Fibroblast of skin of right biceps (primary cell): ENCODE results near the gene LIPG.
A peak's percentile ranks its signal among the peaks of the same experiment; 100 is the strongest.

ENCODE experiments used
- DNase-seq: peaks from one replicate; pipeline ENCODE4 v3.0.0-alpha.2; 2013

Gene LIPG

GRCh38 chr18:49546719-49547273 is 15.1 kb upstream of the LIPG start:
- DNase-seq: no peak

DNA sequence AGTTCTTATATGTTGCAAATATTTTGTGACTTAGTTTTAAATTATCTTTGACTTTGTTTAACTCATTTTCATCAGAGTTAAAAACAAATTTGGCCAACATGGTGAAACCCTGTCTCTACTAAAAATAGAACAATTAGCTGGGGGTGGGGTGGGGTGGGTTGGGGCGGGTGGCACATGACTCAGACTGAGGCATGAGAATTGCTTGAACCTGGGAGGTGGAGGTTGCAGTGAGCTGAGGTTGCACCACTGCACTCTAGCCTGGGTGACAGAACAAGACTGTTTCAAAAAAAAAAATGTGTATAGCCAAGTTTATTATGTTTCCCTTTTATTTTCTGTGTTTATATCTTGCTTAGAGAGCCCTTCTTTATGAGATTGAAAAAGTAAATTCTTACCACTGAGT is 14.2 kb upstream of the LIPG start:
- DNase-seq: peak; percentile 34

- peak; percentile 55 for DNase-seq
Observed at GRCh38 chr18:49548229-49548636, 13.6 kb upstream of the LIPG start.

DNA sequence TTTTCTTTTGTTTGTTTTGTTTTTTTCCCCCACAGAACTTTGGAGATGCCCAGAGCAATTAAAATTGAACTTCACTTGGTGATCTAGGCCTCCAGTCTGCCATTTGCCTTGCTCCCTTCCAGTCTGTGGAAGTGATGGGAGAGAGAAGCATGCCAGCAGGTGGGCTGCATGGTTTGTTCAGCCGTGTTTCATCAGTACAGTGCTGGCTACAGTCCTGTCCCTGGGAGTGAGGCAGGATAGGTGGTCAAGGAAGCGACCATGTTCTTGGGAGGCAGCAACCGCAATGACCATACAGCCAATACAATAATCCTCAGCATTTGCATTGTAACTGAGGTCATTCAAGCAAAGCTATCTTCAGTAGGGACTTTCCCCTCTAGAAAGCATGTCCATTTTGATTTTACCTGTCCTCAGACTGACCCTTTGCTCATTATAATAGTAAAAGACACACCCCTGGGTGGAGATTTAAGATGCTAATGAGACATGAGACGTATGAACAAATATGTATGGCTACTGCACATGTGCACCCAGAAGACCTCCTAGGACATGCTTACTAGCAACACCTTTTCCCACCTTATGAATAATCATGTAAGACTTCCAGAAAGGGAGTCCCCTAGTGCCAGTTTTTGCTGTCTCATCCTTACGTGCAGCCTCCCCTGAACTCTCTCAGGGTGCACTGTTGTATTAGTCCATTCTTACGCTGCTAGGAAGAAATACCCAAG is 11.1 kb upstream of the LIPG start:
- no peak for DNase-seq

- DNase-seq: no peak
Observed at GRCh38 chr18:49553003-49553402, 8.9 kb upstream of the LIPG start.

DNA sequence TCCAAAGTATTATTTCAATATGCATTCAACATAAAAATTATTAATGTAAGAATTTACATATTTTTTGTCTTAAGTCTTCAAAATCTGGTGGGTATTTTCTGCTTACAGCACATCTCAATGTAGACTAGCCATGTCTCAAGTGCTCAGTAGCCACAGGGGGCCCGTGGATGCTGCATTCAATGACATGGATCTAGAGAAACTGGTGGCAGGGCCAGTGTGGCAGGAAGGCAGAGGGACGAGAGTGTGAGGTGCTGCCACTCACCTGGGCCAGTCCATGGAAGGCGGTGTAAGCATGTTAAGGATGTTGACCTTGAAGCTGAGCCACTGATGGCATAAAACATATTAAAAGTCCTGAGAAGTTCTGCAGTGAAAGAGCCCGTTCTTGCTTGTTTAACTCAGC is 6.2 kb upstream of the LIPG start:
- no peak for DNase-seq

- no peak for DNase-seq
Observed at GRCh38 chr18:49558356-49558755, 3.5 kb upstream of the LIPG start.

GRCh38 chr18:49559326-49559931 is 2.4 kb upstream of the LIPG start:
- peak; percentile 46 for DNase-seq

GRCh38 chr18:49560277-49560623 is 1.6 kb upstream of the LIPG start:
- no peak for DNase-seq

GRCh38 chr18:49560624-49561288 is 1.1 kb upstream of the LIPG start:
- no peak for DNase-seq

DNA sequence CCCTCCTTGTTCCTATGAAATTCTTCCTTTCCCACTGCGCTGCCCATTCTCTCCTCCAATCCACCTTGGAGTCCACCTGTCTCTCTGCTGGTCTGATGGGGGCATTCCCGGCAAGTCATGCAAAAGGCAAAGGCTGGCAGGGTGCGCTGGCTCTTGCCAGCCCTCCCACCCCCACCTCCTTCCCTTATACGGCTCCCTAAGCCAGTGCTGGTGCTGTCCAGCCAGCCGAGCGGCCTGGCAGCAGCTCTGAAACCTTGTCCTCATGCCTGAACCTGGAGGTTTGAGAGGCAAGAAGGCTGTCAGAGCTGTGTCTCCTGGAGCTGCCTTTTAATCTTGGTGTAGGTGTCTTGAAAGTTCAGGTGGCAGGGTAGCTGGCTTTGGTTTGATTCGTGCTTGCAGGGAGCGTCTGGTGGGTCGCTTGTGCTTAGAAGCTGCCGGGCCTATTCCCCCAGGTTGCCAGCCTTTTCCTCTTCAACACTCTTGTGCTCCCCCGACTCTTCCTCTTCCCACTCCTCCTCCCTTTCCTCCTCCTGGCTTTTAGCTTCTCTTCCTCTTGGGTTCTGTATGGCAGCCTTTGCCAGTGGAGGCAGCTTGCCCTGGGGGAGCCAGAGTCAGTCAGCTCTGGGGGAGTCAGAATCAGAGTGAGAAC is 748 bp downstream of the LIPG start:
- no peak for DNase-seq

DNA sequence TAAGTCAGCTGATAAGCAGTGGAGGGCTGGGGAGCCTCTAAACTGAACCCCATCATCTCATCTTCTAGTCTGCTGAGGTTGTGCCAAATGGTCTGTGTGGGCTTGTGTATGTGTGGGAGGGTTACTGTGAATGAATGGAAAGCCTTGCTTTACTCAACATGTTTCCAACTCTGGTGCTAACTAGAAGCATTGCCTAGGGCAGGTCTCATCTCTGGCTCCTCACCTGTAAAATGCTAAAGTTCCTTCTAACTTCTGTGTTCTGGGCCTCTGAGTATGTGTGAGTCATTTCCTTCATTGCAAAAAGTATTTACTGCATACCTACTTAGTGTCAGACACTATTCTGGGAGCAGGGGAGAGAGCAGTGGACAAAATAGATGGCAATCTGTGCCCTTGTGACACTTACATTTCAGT is 1.3 kb downstream of the LIPG start:
- peak; percentile 32 for DNase-seq

DNA sequence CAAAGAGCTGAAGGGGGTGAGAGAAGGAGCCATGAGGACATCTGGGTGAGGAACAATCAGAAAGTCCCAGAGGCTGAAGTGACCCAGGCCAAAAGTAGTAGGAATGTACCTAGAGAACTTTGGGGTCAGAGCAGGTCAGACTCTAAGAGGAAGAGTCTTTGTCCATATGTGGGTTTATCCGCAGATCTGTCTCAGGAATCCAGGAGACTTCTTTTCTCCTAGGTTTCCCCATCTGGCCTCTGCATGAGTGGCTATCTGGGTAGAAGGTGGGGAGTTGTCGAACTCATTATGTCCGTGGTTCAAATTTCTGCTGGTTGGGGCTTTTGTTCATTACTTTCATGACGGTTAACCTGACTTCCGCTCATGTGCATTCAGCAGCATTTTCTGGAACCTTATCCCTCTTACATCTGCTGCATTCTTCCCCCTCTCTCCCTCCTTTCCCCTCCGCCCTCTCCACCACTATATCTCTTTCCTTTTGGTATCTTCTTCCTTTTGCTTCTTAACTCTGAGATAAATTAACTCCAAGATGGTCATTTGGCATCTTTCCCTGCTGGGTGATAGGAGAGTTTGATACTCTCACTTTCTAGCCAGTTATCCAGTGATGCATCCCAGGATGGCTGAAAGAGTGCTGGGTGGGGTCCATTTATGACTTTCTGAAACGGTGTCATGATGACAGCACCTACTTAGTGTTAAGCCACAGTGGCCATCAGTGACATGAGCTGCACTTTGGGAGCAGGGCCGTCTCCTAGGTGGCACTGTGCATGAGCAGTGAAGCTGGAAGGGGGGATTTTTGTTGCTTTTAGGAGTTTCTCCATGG is 2.1 kb downstream of the LIPG start:
- DNase-seq: no peak

- DNase-seq: no peak
Observed at GRCh38 chr18:49564518-49564834, 2.6 kb downstream of the LIPG start.

- DNase-seq: no peak
Observed at GRCh38 chr18:49565101-49565500, 3.2 kb downstream of the LIPG start.

- no peak for DNase-seq
Observed at GRCh38 chr18:49565612-49566011, 3.8 kb downstream of the LIPG start.

DNA sequence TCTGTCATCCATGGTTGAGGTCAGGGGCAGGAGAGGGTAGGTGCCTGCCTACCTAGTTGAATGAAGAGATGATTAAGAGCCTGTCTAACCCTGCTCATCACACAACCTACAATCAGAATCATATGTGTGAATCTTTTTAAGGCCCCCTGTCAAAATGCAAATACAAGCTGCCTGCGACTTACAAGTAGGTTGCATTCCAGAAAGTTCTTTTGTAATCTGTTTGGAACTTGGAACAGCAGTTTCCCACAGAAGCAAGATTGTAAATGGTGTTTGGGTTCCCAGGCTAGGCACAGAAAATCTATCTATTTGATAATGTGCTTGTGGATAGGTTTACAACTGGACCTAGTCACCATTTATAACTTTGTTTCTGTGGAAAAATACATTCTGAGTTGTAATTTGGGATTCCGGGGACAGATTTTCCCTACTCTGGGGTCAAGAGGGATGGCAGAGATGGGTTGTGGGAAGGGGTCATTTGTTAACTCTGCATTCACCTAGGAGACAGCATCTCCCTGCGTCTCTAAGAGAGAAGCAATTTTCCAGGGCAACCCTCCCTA is 4.4 kb downstream of the LIPG start:
- DNase-seq: no peak

GRCh38 chr18:49566985-49567384 is 5.1 kb downstream of the LIPG start:
- no peak for DNase-seq

DNA sequence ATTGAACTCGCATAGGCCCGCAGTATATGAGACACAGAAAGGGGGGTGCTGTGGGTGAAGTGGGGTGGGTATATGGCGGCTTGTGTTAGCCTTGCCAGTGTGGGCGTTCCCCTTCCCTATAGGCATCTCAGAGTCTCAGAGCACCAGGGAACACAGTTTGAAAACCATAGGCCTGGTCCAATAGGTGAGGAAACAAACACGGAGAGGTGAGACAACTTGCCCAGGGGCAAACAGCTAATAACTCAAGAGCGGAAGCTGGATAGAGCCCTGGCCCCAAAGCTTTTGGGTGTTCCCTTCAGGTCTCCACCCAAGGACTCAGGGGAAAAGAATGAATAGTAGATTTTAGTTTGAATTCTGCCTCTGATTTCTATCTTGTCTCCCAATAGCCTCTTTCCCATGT is 7.9 kb downstream of the LIPG start:
- DNase-seq: no peak

- DNase-seq: no peak
Observed at GRCh38 chr18:49570836-49571235, 9.0 kb downstream of the LIPG start.

DNA sequence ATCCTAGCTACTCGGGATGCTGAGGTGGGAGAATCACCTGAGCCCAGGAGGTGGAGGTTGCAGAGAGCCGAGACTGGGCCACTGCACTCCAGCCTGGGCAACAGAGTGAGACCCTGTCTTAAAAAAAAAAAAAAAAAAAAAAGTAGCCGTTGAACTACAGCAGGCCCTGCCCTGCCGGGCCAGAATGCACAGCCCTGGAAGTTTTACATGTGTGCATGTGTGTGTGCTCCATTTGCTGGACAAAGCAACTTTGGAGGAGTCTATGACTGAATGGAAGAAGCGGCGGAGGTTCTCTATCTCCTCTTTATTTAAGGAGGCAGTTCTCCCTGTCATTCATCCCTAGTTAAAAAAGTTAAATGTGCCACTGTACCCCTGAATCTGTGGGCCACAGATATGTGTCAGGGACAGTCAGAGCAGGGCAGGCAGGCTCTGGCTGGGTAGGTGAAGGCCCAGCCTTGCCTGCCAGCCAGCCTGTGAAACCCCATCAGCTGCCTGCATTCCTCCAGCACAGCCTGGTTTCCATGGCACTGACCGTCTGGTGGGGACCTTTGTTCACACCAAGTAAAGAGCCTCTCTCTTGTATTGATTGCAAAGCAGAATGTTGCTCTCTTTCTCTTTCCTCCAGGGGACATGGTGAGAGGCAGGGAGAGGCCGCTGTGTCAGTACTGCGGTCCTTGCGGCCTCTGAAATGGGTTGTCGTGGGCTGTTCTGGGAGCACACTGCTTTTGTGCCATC is 10.9 kb downstream of the LIPG start:
- no peak for DNase-seq

GRCh38 chr18:49573835-49574234 is 12.0 kb downstream of the LIPG start:
- no peak for DNase-seq
